ENCODE results near the gene LDLRAD3.

GRCh38 chr11:36280531-36280930 lies 336.7 kb downstream of the LDLRAD3 start:
- TF ChIP-seq CTCF (conservative IDR thresholded peaks at IDR 0.05 in 1 of 2, IDR thresholded peaks at IDR 0.05 in 1 of 2; ENCODE audit: extremely low read depth in 1 of 2, insufficient read depth in 1 of 2, low read depth in 1 of 2, low read length in 2 of 2) (no peak), EZH2 (IDR thresholded peaks at IDR 0.05; ENCODE audit: borderline replicate concordance, low read length) (no peak)

Data from mammary epithelial cell (primary cell).